GM12892 (cell line): Measurements from ENCODE around the gene POLR3H.

Experiments
- POLR2A ChIP-seq: IDR thresholded peaks from 2 replicates; pipeline ENCODE4 v1.6.1; 2011; ENCODE audit warnings: low read depth, low read length, control low read depth
- POLR2AphosphoS5 ChIP-seq: IDR thresholded peaks from 2 replicates; pipeline ENCODE4 v1.6.1; 2011; ENCODE audit warnings: low read depth, low read length, control low read depth

GRCh38 chr22:41524809-41525449, 19.3 kb downstream of the POLR3H start:
- TF ChIP-seq POLR2A: 0 out of 2 replicates have a peak, but pooled peaks have one; percentile 25
- no peak for TF ChIP-seq POLR2AphosphoS5
